GM18502 (cell line): Measurements from ENCODE around the gene GADD45A.
A peak's percentile ranks its signal among the peaks of the same experiment; 100 is the strongest.
"Not testable (repeated sequence)": the region's sequence is repeated elsewhere in the genome, so short reads cannot be mapped to it uniquely, and the experiment has no call there.

Source experiments
- ATAC-seq: cut with Tn5 transposase; IDR thresholded peaks from one replicate; pipeline ENCODE4 v1.9.1; 2021; ENCODE audit warnings: mild to moderate bottlenecking; ENCODE audit not compliant: unreplicated experiment, poor library complexity

Gene GADD45A

GRCh38 chr1:67716800-67717199, 31.8 kb downstream of the GADD45A start:
- no peak for ATAC-seq

- no peak for ATAC-seq
Measured at GRCh38 chr1:67717876-67718275, 32.9 kb downstream of the GADD45A start.

GRCh38 chr1:67719329-67720196, 34.6 kb downstream of the GADD45A start:
- ATAC-seq = no peak

GRCh38 chr1:67721112-67721511, 36.1 kb downstream of the GADD45A start:
- no peak for ATAC-seq

GRCh38 chr1:67721650-67722291, 36.8 kb downstream of the GADD45A start:
- ATAC-seq = no peak

- no peak for ATAC-seq
Measured at GRCh38 chr1:67722292-67722944, 37.4 kb downstream of the GADD45A start.

GRCh38 chr1:67723126-67723525, 38.1 kb downstream of the GADD45A start:
- ATAC-seq = no peak

GRCh38 chr1:67723620-67724019, 38.6 kb downstream of the GADD45A start:
- peak; percentile 84 for ATAC-seq

- no peak for ATAC-seq
Measured at GRCh38 chr1:67724928-67725560, 40.0 kb downstream of the GADD45A start.

GRCh38 chr1:67726224-67726623, 41.2 kb downstream of the GADD45A start:
- no peak for ATAC-seq

- ATAC-seq = no peak
Measured at GRCh38 chr1:67729872-67730271, 44.9 kb downstream of the GADD45A start.

- not testable (repeated sequence) for ATAC-seq
Measured at GRCh38 chr1:67730312-67730711, 45.3 kb downstream of the GADD45A start.

- ATAC-seq = no peak
Measured at GRCh38 chr1:67731322-67731721, 46.3 kb downstream of the GADD45A start.

GRCh38 chr1:67732750-67733151, 47.8 kb downstream of the GADD45A start:
- ATAC-seq = peak; percentile 55

- ATAC-seq = no peak
Measured at GRCh38 chr1:67733681-67734322, 48.8 kb downstream of the GADD45A start.

GRCh38 chr1:67734323-67734690, 49.3 kb downstream of the GADD45A start:
- no peak for ATAC-seq

- ATAC-seq = no peak
Measured at GRCh38 chr1:67735206-67735605, 50.2 kb downstream of the GADD45A start.

- ATAC-seq = peak; percentile 93
Measured at GRCh38 chr1:67735806-67736627, 51.0 kb downstream of the GADD45A start.

GRCh38 chr1:67736750-67737149, 51.7 kb downstream of the GADD45A start:
- no peak for ATAC-seq
